Thyroid gland (tissue), 4 donors: ENCODE data around the gene SPTB.

ENCODE experiments used
- POLR2A ChIP-seq, 2 donors: fragments of 450-650 bp; IDR thresholded peaks; one replicate each; pipeline ENCODE4 v1.6.1; 2017; ENCODE audit warnings: antibody characterized with exemption in 2 of 2, mild to moderate bottlenecking in 2 of 2, moderate library complexity in 1 of 2
- TF ChIP-seq, protein P1 (sequence below), 6 experiments: fragments of 200-600 bp in 3 of 6; fragments of 450-650 bp in 3 of 6; sonication (generic) in 3 of 6; IDR thresholded peaks; one replicate each; pipeline ENCODE4 v1.5.1; 2016 to 2019; ENCODE audit warnings: antibody characterized with exemption in 6 of 6, mild to moderate bottlenecking in 2 of 6, inconsistent platforms in 1 of 6, moderate library complexity in 1 of 6

DNA sequence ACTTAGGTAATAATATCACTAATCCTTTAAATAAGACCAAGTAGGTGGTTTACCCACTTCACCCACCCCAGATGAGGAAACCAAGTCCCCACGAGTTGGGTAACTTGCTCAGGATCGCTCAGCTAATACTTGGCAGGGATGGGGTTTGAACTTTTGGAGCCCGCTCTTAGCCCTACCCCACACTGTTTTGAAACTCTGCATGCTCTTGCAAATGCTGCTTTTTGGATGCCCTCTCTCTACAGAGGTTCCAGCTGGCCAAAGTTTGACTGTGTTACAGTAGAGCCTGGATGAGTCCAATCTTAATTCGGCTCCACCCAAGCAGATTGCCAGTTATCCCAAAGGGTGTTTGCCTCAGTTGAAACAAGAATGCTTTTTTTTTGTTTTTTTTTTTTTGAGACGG is 168.7 kb downstream of the SPTB start:
- no peak for TF ChIP-seq POLR2A (IDR thresholded peaks at IDR 0.05)
- TF ChIP-seq, protein P1, sequence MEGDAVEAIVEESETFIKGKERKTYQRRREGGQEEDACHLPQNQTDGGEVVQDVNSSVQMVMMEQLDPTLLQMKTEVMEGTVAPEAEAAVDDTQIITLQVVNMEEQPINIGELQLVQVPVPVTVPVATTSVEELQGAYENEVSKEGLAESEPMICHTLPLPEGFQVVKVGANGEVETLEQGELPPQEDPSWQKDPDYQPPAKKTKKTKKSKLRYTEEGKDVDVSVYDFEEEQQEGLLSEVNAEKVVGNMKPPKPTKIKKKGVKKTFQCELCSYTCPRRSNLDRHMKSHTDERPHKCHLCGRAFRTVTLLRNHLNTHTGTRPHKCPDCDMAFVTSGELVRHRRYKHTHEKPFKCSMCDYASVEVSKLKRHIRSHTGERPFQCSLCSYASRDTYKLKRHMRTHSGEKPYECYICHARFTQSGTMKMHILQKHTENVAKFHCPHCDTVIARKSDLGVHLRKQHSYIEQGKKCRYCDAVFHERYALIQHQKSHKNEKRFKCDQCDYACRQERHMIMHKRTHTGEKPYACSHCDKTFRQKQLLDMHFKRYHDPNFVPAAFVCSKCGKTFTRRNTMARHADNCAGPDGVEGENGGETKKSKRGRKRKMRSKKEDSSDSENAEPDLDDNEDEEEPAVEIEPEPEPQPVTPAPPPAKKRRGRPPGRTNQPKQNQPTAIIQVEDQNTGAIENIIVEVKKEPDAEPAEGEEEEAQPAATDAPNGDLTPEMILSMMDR (IDR thresholded peaks at IDR 0.05): no peak
